MM.1S (cell line): ENCODE results near the gene RGS11.
"Not testable (repeated sequence)": the region's sequence is repeated elsewhere in the genome, so short reads cannot be mapped to it uniquely, and the experiment has no call there.

Experiments used
- DNase-seq: peaks from one replicate; pipeline ENCODE4 v3.0.0-alpha.2; 2015
- H2AFZ ChIP-seq: fragments of 300-600 bp; sonication (generic); 2 replicates; pipeline ENCODE4 v1.6.0; 2016; ENCODE audit warnings: antibody characterized with exemption, low read length
- H3F3A ChIP-seq: fragments of 300-600 bp; sonication (generic); 2 replicates; pipeline ENCODE4 v1.6.1; 2016; ENCODE audit warnings: mild to moderate bottlenecking, antibody characterized with exemption, low read length, moderate library complexity, mixed read lengths; ENCODE audit not compliant: insufficient read depth
- H3K27ac ChIP-seq: fragments of 300-600 bp; sonication (generic); 2 replicates; pipeline ENCODE4 v1.5.1; 2016; ENCODE audit warnings: mild to moderate bottlenecking, low read length
- H3K27me3 ChIP-seq: fragments of 300-600 bp; sonication (generic); replicated peaks from 2 replicates; pipeline ENCODE4 v1.6.0; 2016; ENCODE audit warnings: low read length; ENCODE audit not compliant: insufficient read depth
- H3K36me3 ChIP-seq: fragments of 300-600 bp; sonication (generic); replicated peaks from 2 replicates; pipeline ENCODE4 v1.6.1; 2016; ENCODE audit warnings: mild to moderate bottlenecking, low read length, mixed read lengths; ENCODE audit not compliant: insufficient read depth
- H3K4me1 ChIP-seq: fragments of 300-600 bp; sonication (generic); 2 replicates; pipeline ENCODE4 v1.6.1; 2016; ENCODE audit warnings: low read length, mixed read lengths
- H3K4me2 ChIP-seq: fragments of 300-600 bp; sonication (generic); 2 replicates; pipeline ENCODE4 v1.6.0; 2016; ENCODE audit warnings: low read depth, low read length
- H3K4me3 ChIP-seq: fragments of 300-600 bp; sonication (generic); 2 replicates; pipeline ENCODE4 v1.5.1; 2016; ENCODE audit warnings: low read length, mixed read lengths
- H3K79me2 ChIP-seq: fragments of 300-600 bp; sonication (generic); 2 replicates; pipeline ENCODE4 v1.6.1; 2016; ENCODE audit warnings: mixed run types, low read length, mixed read lengths
- H3K9ac ChIP-seq: fragments of 300-600 bp; sonication (generic); 2 replicates; pipeline ENCODE4 v1.6.1; 2016; ENCODE audit warnings: low read length, mixed read lengths
- H3K9me2 ChIP-seq: fragments of 300-600 bp; sonication (generic); replicated peaks from 2 replicates; pipeline ENCODE4 v1.6.1; 2016; ENCODE audit warnings: mild to moderate bottlenecking, low read length, mixed read lengths; ENCODE audit not compliant: insufficient read depth
- H3K9me3 ChIP-seq: fragments of 300-600 bp; sonication (generic); replicated peaks from 2 replicates; pipeline ENCODE4 v1.6.1; 2016; ENCODE audit warnings: mild to moderate bottlenecking, low read length, mixed read lengths; ENCODE audit not compliant: insufficient read depth
- H4K20me1 ChIP-seq: fragments of 300-600 bp; sonication (generic); 2 replicates; pipeline ENCODE4 v1.6.1; 2016; ENCODE audit warnings: mild to moderate bottlenecking, low read length, moderate library complexity, mixed read lengths; ENCODE audit not compliant: insufficient read depth
- EZH2 ChIP-seq: fragments of 300-600 bp; sonication (generic); optimal IDR thresholded peaks from 2 replicates; pipeline ENCODE3; 2017; ENCODE audit warnings: low read depth, mild to moderate bottlenecking, antibody characterized with exemption, low read length, mixed read lengths
- EZH2phosphoT487 ChIP-seq: fragments of 300-600 bp; sonication (generic); IDR thresholded peaks from 2 replicates; pipeline ENCODE4 v1.6.1; 2018; ENCODE audit warnings: antibody characterized with exemption, low read length
- TF ChIP-seq, protein P1 (sequence below): fragments of 300-600 bp; sonication (generic); IDR thresholded peaks from 2 replicates; pipeline ENCODE4 v1.5.1; 2016; ENCODE audit warnings: antibody characterized with exemption, low read length, mixed read lengths

RGS11 gene

DNA sequence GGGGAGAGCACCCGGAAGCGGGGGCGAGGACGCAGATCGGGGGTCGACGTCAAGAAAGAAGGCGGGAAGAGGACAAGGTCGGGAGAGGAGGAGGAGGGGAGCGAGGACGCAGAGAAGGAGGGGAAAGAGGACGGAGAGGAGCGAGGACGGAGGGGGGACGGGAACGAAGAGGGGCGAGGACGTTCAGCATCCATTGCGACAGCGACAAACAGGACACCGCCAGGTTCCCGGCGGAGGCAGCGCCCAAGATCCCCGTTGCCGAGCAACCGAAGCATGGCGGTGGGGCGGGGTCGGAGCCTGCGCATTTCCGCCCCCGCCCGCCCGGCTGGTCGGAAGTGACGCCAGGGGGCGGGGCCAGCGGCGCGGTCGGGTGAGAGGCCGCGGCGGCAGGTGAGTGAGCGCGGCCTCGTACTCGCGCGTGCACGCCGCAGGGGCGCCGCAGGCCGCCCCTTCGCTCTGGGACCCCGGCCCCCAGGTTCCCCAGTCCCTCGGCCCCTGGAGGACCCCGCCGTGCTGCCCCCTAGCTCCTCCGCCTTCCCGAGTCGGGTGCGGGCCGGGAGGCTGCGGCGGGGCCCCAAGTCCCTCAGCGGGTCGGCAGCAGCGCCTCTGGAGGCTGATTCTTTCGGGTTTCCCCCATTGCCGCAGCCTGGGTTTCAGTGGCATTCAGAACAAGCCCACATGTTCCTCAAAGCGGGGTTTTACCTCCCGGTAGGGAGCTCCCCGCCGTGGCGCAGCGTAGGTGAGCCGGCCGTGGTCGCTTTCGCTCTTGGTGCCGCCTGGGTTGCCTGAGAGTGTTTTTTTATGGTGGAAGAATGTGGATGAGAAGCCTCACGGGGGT, 41.1 kb downstream of the RGS11 start, which contains the start of gene FAM234A:
Gene FAM234A, plus strand, starts transcription at position 354 of the 838 bp plus-strand sequence. CDS start 19,593 bp downstream, outside the sequence.
- H4K20me1 ChIP-seq, result no peaks in the 10 kb centered on the region
- peak within 1 kb of the TSS; percentile 88 for H3K9ac ChIP-seq
- H3K4me3 ChIP-seq, result peak within 1 kb of the TSS; percentile 74
- H3K27ac ChIP-seq, result peak within 1 kb of the TSS; percentile 94
- DNase-seq, result peak; percentile 96
- H3K4me2 ChIP-seq, result peak within 1 kb of the TSS; percentile 72
- H3K27me3 ChIP-seq, result no peaks in the 10 kb centered on the region
- H2AFZ ChIP-seq, result peak within 1 kb of the TSS; percentile 95
- no peaks in the 10 kb centered on the region for H3K36me3 ChIP-seq
- H3F3A ChIP-seq, result peaks cover 9% of the 10 kb centered on the region
- no peaks in the 10 kb centered on the region for H3K4me1 ChIP-seq
- TF ChIP-seq, protein P1, sequence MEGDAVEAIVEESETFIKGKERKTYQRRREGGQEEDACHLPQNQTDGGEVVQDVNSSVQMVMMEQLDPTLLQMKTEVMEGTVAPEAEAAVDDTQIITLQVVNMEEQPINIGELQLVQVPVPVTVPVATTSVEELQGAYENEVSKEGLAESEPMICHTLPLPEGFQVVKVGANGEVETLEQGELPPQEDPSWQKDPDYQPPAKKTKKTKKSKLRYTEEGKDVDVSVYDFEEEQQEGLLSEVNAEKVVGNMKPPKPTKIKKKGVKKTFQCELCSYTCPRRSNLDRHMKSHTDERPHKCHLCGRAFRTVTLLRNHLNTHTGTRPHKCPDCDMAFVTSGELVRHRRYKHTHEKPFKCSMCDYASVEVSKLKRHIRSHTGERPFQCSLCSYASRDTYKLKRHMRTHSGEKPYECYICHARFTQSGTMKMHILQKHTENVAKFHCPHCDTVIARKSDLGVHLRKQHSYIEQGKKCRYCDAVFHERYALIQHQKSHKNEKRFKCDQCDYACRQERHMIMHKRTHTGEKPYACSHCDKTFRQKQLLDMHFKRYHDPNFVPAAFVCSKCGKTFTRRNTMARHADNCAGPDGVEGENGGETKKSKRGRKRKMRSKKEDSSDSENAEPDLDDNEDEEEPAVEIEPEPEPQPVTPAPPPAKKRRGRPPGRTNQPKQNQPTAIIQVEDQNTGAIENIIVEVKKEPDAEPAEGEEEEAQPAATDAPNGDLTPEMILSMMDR, result peak; percentile 54
- no peak for TF ChIP-seq EZH2phosphoT487
- H3K9me3 ChIP-seq, result no peaks in the 10 kb centered on the region
- no peaks in the 10 kb centered on the region; the same call in 1 of the 2 replicates for H3K79me2 ChIP-seq
- no peaks in the 10 kb centered on the region for H3K9me2 ChIP-seq

DNA sequence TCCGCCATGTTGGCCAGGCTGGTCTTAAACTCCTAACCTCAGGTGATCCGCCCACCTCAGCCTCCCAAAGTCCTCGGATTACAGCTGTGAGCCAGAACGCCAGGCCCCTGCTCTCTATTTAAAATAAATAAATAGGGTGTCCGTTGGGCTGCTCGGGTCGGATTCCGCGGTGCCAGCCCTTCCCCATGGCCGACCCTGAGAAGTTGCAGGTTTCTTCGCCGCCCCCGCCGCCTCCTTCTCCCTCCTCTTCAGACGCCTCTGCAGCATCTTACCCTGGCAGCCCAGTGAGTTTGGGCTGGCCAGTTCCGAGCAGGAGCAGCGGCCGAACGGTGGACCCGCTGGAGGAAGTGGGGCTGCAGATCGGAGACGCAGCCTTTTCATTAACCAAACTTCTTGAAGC, 44.8 kb downstream of the RGS11 start:
- no peak for TF ChIP-seq EZH2phosphoT487
- Histone ChIP-seq H3K9me3 (no peaks in the 10 kb centered on the region), H3K4me2 (no peak overlapping the region), H3K4me3 (no peak overlapping the region), H3K79me2 (peaks cover 34% of the 10 kb centered on the region), H3K9me2 (no peaks in the 10 kb centered on the region), H3F3A (peaks cover 14% of the 10 kb centered on the region), H3K4me1 (peaks cover 5% of the 10 kb centered on the region; the same call in 1 of the 2 replicates), H3K36me3 (peaks cover 5% of the 10 kb centered on the region; the same call in 1 of the 2 replicates), H3K9ac (no peak overlapping the region), H2AFZ (no peak overlapping the region), H3K27me3 (no peaks in the 10 kb centered on the region), H4K20me1 (peaks cover 16% of the 10 kb centered on the region), H3K27ac (no peak overlapping the region)
- DNase-seq, result no peak

DNA sequence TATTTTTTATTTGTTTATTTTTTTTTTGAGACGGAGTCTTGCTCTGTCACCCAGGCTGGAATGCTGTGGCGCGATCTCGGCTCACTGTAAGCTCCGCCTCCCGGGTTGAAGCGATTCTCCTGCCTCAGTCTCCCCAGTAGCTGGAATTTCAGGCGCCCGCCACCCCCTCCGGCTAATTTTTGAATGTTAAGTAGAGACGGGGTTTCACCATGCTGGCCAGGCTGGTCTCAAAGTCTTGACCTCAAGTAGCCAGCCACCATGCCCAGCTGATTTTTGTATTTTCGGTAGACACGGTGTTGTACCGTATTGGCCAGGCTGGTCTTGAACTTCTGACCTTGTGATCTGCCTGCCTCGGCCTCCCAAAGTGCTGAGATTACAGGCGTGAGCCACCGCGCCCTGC, 45.4 kb downstream of the RGS11 start:
- Histone ChIP-seq H4K20me1 (peaks cover 16% of the 10 kb centered on the region), H3K79me2 (peaks cover 38% of the 10 kb centered on the region)
- not testable (repeated sequence) for H3K4me3 ChIP-seq, H3K4me1 ChIP-seq, DNase-seq, H3K27me3 ChIP-seq, H3K27ac ChIP-seq, H3K36me3 ChIP-seq, H3K9ac ChIP-seq, H3K4me2 ChIP-seq, H3F3A ChIP-seq, H2AFZ ChIP-seq, H3K9me3 ChIP-seq, H3K9me2 ChIP-seq

- Histone ChIP-seq H3K4me1 (peaks cover 5% of the 10 kb centered on the region; the same call in 1 of the 2 replicates), H2AFZ (peak overlapping the region; percentile 75; the same call in 1 of the 2 replicates), H3K9ac (no peak overlapping the region), H4K20me1 (peaks cover 16% of the 10 kb centered on the region), H3K9me2 (no peaks in the 10 kb centered on the region), H3K27me3 (no peaks in the 10 kb centered on the region), H3K4me3 (peak overlapping the region; percentile 78), H3K9me3 (no peaks in the 10 kb centered on the region), H3K27ac (no peak overlapping the region), H3K4me2 (peak overlapping the region; percentile 80), H3K79me2 (peaks cover 42% of the 10 kb centered on the region), H3K36me3 (peaks cover 7% of the 10 kb centered on the region; the same call in 1 of the 2 replicates), H3F3A (peaks cover 6% of the 10 kb centered on the region)
- TF ChIP-seq EZH2phosphoT487 (no peak), EZH2 (no peak)
- TF ChIP-seq, protein P1, result no peak
- DNase-seq, result no peak
Measured at GRCh38 chr16:229731-230281, 45.9 kb downstream of the RGS11 start.
